HCT116 (cell line): ENCODE results near the gene RPRD1B. TPM values are rescaled to one million over a fixed set of nuclear protein-coding genes. Genes with fewer than 3 reads are reported as not detected.

Source experiments
- ATAC-seq: fragments of 200-7000 bp; cut with Tn5 transposase; 2 replicates; pipeline ENCODE4 v1.9.1; 2020; ENCODE audit warnings: mild to moderate bottlenecking, moderate library complexity
- BruUV-seq: library from RNA; stranded (reverse); fragments of 400-500 nt; replicated peaks from 2 replicates; lab custom pipeline; 2021; lab: Mats Ljungman, UMichigan
- CTCF ChIA-PET: fragments of 300-600 bp; sonication (Branson Sonifier 250); formaldehyde crosslinking; loops from one replicate; lab custom pipeline; 2021; ENCODE audit warnings: antibody characterized with exemption; lab: Charles Lee
- POLR2A ChIA-PET: fragments of 300-600, 350-600 bp; sonication (Branson Sonifier 250); formaldehyde crosslinking; loops from one replicate; lab custom pipeline; 2021; ENCODE audit warnings: antibody characterized with exemption; lab: Charles Lee
- RAD21 ChIA-PET, 2 experiments: fragments of 300-600 bp; sonication (Branson Sonifier 250); formaldehyde crosslinking; loops; one replicate each; lab custom pipeline; 2023; ENCODE audit warnings: low total read pairs in 2 of 2; ENCODE audit not compliant: uncharacterized antibody in 2 of 2, unreplicated experiment in 2 of 2, low non-redundant PET in 1 of 2; lab: Charles Lee
- DNase-seq: peaks from one replicate; pipeline ENCODE4 v3.0.0-alpha.2; 2010; ENCODE audit warnings: low read depth, low spot score
- H2AFZ ChIP-seq: fragments of 200-600 bp; shearing (Covaris generic), sonication (generic); 2 replicates; pipeline ENCODE4 v1.6.1; 2017; ENCODE audit warnings: low read depth, mixed run types, mixed read lengths, antibody characterized with exemption, low read length; ENCODE audit not compliant: poor library complexity, severe bottlenecking
- H3K27ac ChIP-seq: 2 replicates; pipeline ENCODE4 v1.5.1; 2012; ENCODE audit warnings: low read depth, low read length
- H3K27me3 ChIP-seq: fragments of 200-600 bp; sonication (generic); 2 replicates; pipeline ENCODE4 v1.6.1; 2016; ENCODE audit warnings: mixed run types, low read length, mixed read lengths; ENCODE audit not compliant: insufficient read depth
- H3K36me3 ChIP-seq, 2 experiments: fragments of 200-500 bp in 1 of 2; fragments of 200-600 bp in 1 of 2; sonication (Bioruptor generic) in 1 of 2; sonication (generic) in 1 of 2; 2 replicates each; pipeline versions ENCODE4 v1.5.1 to v1.6.1; 2014 to 2016; ENCODE audit warnings: low read length in 2 of 2, inconsistent platforms in 1 of 2, mixed read lengths in 1 of 2, mixed run types in 1 of 2; ENCODE audit not compliant: insufficient read depth in 2 of 2, control insufficient read depth in 1 of 2
- H3K4me1 ChIP-seq, 2 experiments: fragments of 200-600 bp in 1 of 2; sonication (generic) in 1 of 2; 2 replicates each; pipeline versions ENCODE4 v1.5.1 to v1.6.1; 2012 to 2017; ENCODE audit warnings: low read length in 2 of 2, inconsistent platforms in 1 of 2, mild to moderate bottlenecking in 1 of 2, mixed read lengths in 1 of 2, mixed run types in 1 of 2, moderate library complexity in 1 of 2; ENCODE audit not compliant: insufficient read depth in 2 of 2, control insufficient read depth in 1 of 2
- H3K4me2 ChIP-seq: fragments of 200-600 bp; sonication (generic); 2 replicates; pipeline ENCODE4 v1.6.1; 2017; ENCODE audit warnings: mixed run types, low read length, mixed read lengths
- H3K4me3 ChIP-seq, 2 experiments: fragments of 200-600 bp in 1 of 2; sonication (generic) in 1 of 2; replicated peaks in 1 of 2; 2 replicates each; pipeline ENCODE4 v1.5.1; 2011 to 2016; ENCODE audit warnings: low read length in 2 of 2, control low read depth in 1 of 2, low read depth in 1 of 2, mild to moderate bottlenecking in 1 of 2, mixed read lengths in 1 of 2, mixed run types in 1 of 2
- H3K79me2 ChIP-seq: fragments of 200-600 bp; sonication (generic); 2 replicates; pipeline ENCODE4 v1.6.1; 2017; ENCODE audit warnings: mild to moderate bottlenecking, mixed run types, low read length, moderate library complexity, mixed read lengths; ENCODE audit not compliant: insufficient read depth
- H3K9ac ChIP-seq: fragments of 200-600 bp; sonication (generic); 2 replicates; pipeline ENCODE4 v1.6.1; 2016; ENCODE audit warnings: low read length, mixed read lengths
- H3K9me2 ChIP-seq: fragments of 200-600 bp; sonication (generic), shearing (Covaris generic); 2 replicates; pipeline ENCODE4 v1.6.1; 2017; ENCODE audit warnings: mixed run types, mild to moderate bottlenecking, moderate library complexity; ENCODE audit not compliant: insufficient read depth
- H3K9me3 ChIP-seq, 2 experiments: fragments of 200-500 bp in 1 of 2; fragments of 200-600 bp in 1 of 2; sonication (Bioruptor generic) in 1 of 2; sonication (generic) in 1 of 2; 2 replicates each; pipeline ENCODE4 v1.6.1; 2014 to 2017; ENCODE audit warnings: low read length in 2 of 2, mixed read lengths in 2 of 2, inconsistent platforms in 1 of 2, low read depth in 1 of 2, mild to moderate bottlenecking in 1 of 2, mixed run types in 1 of 2, moderate library complexity in 1 of 2; ENCODE audit not compliant: control insufficient read depth in 1 of 2, insufficient read depth in 1 of 2
- H4K20me1 ChIP-seq: fragments of 200-600 bp; sonication (generic), shearing (Covaris generic); 2 replicates; pipeline ENCODE4 v1.6.1; 2017; ENCODE audit warnings: mixed run types, mild to moderate bottlenecking, moderate library complexity; ENCODE audit not compliant: insufficient read depth
- CBX3 ChIP-seq: IDR thresholded peaks from 2 replicates; pipeline ENCODE4 v1.6.1; 2012; ENCODE audit warnings: low read depth
- CTCF ChIP-seq, 3 experiments: fragments of 200-600 bp in 1 of 3; sonication (generic) in 1 of 3; IDR thresholded peaks in 2 of 3; conservative IDR thresholded peaks in 1 of 3; 2 replicates each; pipeline ENCODE4 v1.5.1; 2012 to 2017; ENCODE audit warnings: low read depth in 2 of 3, low read length in 2 of 3, antibody characterized with exemption in 1 of 3, borderline replicate concordance in 1 of 3, control low read depth in 1 of 3, mild to moderate bottlenecking in 1 of 3, mixed read lengths in 1 of 3, mixed run types in 1 of 3, moderate library complexity in 1 of 3; ENCODE audit not compliant: insufficient read depth in 1 of 3
- FOSL1 ChIP-seq: IDR thresholded peaks from 2 replicates; pipeline ENCODE4 v1.6.1; 2012; ENCODE audit warnings: low read depth
- JUND ChIP-seq: IDR thresholded peaks from 2 replicates; pipeline ENCODE4 v1.6.1; 2012
- SP1 ChIP-seq: IDR thresholded peaks from 2 replicates; pipeline ENCODE4 v1.6.1; 2012; ENCODE audit warnings: low read depth
- SRF ChIP-seq: IDR thresholded peaks from 2 replicates; pipeline ENCODE4 v1.6.1; 2012; ENCODE audit warnings: low read depth
- ZNF274 ChIP-seq: fragments of 200-500 bp; sonication (Bioruptor generic); IDR thresholded peaks from 2 replicates; pipeline ENCODE4 v1.6.1; 2014; ENCODE audit warnings: mild to moderate bottlenecking, low read depth, low read length, inconsistent platforms
- intact Hi-C: fragments of 100-400 bp; cut with micrococcal nuclease; formaldehyde crosslinking; loops from 2 replicates; pipeline ENCODE4 v1.10.0; 2022
- total RNA-seq: library from RNA; stranded (reverse); gene quantifications from one replicate; pipeline ENCODE4 v1.2.1, GENCODE V29; 2021; ENCODE audit not compliant: unreplicated experiment

RPRD1B gene
- total RNA-seq, 1 experiment from 2014 or later = 30.7 TPM

GRCh38 chr20:38083338-38084048 lies 49.9 kb downstream of the RPRD1B start:
- no peak overlapping the region for H3K4me2 ChIP-seq
- POLR2A ChIA-PET = no interaction called here
- no peak overlapping the region for H3K27ac ChIP-seq

More at GRCh38 chr20:38083338-38084048, 49.9 kb downstream of the RPRD1B start:
- H3K36me3 ChIP-seq = peaks cover 3 to 4% of the 10 kb centered on the region in 2 experiments; a peak in 2 of 4 replicates
- H3K4me3 ChIP-seq = no peak overlapping the region
- H2AFZ ChIP-seq = no peak overlapping the region
- ChIA-PET RAD21 (no interaction called here), CTCF (interaction anchor here (0.9 to 2.3 kb wide), 3 partner anchors 8 to 137 kb away, joined by 3 to 13 read pairs (median 4); no protein-coding TSS in a partner anchor)
- no peaks in the 10 kb centered on the region for H3K27me3 ChIP-seq
- no peaks in the 10 kb centered on the region for H3K4me1 ChIP-seq
- no peaks in the 10 kb centered on the region for H3K9me2 ChIP-seq
- DNase-seq (no peak), ATAC-seq (no peak)
- no peak overlapping the region for H3K9ac ChIP-seq
- no peaks in the 10 kb centered on the region for H4K20me1 ChIP-seq
- no peaks in the 10 kb centered on the region for H3K9me3 ChIP-seq
- no peak for TF ChIP-seq FOSL1
- TF ChIP-seq ZNF274 = no peak
- TF ChIP-seq SRF = no peak
- TF ChIP-seq CTCF (IDR thresholded peaks at IDR 0.05 in 2 of 3, conservative IDR thresholded peaks at IDR 0.05 in 1 of 3; ENCODE audit: borderline replicate concordance in 1 of 3, insufficient read depth in 1 of 3, low read depth in 2 of 3, low read length in 2 of 3) = no peak
- TF ChIP-seq CBX3 = no peak
- TF ChIP-seq SP1 = no peak
- TF ChIP-seq JUND = no peak
- BruUV-seq = no TSS peak
- intact Hi-C loops = no loop called here
- peaks cover 38% of the 10 kb centered on the region for H3K79me2 ChIP-seq
